Effector CD8-positive, alpha-beta T cell (primary cell): Measurements from ENCODE around the gene SNORC.

ENCODE experiments used
- DNase-seq: peaks from one replicate; lab custom pipeline; 2025; lab: John Stamatoyannopoulos, UW

SNORC gene

DNA sequence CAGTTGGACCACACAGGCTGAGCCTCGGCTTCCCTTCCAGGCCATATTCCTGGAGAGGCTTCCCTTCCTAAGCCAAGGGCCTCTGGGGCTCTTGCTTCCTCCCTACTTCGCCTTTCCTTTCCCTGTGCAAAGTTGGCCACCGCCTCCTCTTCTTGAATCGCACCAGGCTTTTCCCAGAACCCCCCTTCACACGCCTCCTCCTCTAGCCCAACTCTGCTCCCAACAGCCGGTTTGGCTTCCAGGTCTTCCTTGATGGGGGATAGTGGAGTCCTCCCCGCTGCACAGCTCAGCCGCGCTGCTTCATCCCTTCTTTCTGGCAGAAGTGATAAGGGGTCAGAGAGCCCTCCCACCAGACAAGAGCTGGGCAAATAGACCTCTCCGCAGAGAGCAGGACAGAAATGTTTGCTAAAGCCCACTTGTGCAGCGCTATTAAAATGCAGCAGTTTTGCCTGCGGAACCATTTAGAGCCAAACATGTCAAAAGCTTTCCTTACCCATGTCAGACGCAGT lies 56.4 kb downstream of the SNORC start:
- no peak for DNase-seq

GRCh38 chr2:232927032-232927792 lies 57.1 kb downstream of the SNORC start:
- DNase-seq: no peak

- DNase-seq: no peak
These were observed 57.9 kb downstream of the SNORC start for GRCh38 chr2:232927793-232928550.
